IMR-90 (cell line): ENCODE data around the gene ITSN1. TPM values are rescaled to one million over a fixed set of nuclear protein-coding genes. Genes with fewer than 3 reads are reported as not detected.

Source experiments
- ATAC-seq: fragments of 200-7000 bp; cut with Tn5 transposase; 2 replicates; pipeline ENCODE4 v1.9.1; 2020; ENCODE audit warnings: low read depth, mild to moderate bottlenecking, moderate library complexity
- BruUV-seq: library from RNA; stranded (reverse); fragments of 400-500 nt; replicated peaks from 2 replicates; lab custom pipeline; 2021; lab: Mats Ljungman, UMichigan
- CTCF ChIA-PET: fragments of 300-600 bp; formaldehyde crosslinking; extraction: SDS; loops from one replicate; lab custom pipeline; 2021; ENCODE audit warnings: antibody characterized with exemption; lab: Yijun Ruan, JAX
- POLR2A ChIA-PET: fragments of 300-600 bp; sonication (Branson Sonifier 250); formaldehyde crosslinking; loops from one replicate; lab custom pipeline; 2022; ENCODE audit warnings: antibody characterized with exemption; ENCODE audit not compliant: unreplicated experiment; lab: Charles Lee
- DNase-seq: peaks from one replicate; pipeline ENCODE4 v3.0.0; 2013
- H2AFZ ChIP-seq: replicated peaks from 2 replicates; pipeline ENCODE3; 2013; ENCODE audit warnings: low read length, mild to moderate bottlenecking; ENCODE audit not compliant: poor library complexity
- H2AK5ac ChIP-seq: 2 replicates; pipeline ENCODE4 v1.6.1; 2013; ENCODE audit warnings: low read depth, low read length, inconsistent platforms
- H2AK9ac ChIP-seq: replicated peaks from 2 replicates; pipeline ENCODE3; 2013; ENCODE audit warnings: mild to moderate bottlenecking, low read depth, low read length, moderate library complexity; ENCODE audit not compliant: poor library complexity
- H2BK120ac ChIP-seq: 2 replicates; pipeline ENCODE4 v1.6.1; 2013; ENCODE audit warnings: low read depth, low read length, inconsistent platforms
- H2BK15ac ChIP-seq: 3 replicates; pipeline ENCODE4 v1.6.1; 2013; ENCODE audit warnings: low read depth, low read length, inconsistent platforms
- H2BK20ac ChIP-seq: 2 replicates; pipeline ENCODE4 v1.6.1; 2013; ENCODE audit warnings: low read depth, mild to moderate bottlenecking, inconsistent platforms, low read length, moderate library complexity
- H2BK5ac ChIP-seq: 2 replicates; pipeline ENCODE4 v1.6.1; 2013; ENCODE audit warnings: mild to moderate bottlenecking, low read depth, low read length, inconsistent platforms; ENCODE audit not compliant: poor library complexity, severe bottlenecking
- H3K14ac ChIP-seq: replicated peaks from 2 replicates; pipeline ENCODE4 v1.6.1; 2013; ENCODE audit warnings: low read depth, low read length, inconsistent platforms
- H3K18ac ChIP-seq: 2 replicates; pipeline ENCODE4 v1.6.1; 2013; ENCODE audit warnings: low read depth, low read length, control low read depth
- H3K23ac ChIP-seq: 2 replicates; pipeline ENCODE4 v1.6.1; 2013; ENCODE audit warnings: low read depth, low read length, inconsistent platforms
- H3K27ac ChIP-seq: 2 replicates; pipeline ENCODE4 v1.5.1; 2013; ENCODE audit warnings: mild to moderate bottlenecking, control low read depth, low read length; ENCODE audit not compliant: insufficient read depth
- H3K27me3 ChIP-seq: 2 replicates; pipeline ENCODE4 v1.6.1; 2013; ENCODE audit warnings: low read length; ENCODE audit not compliant: control insufficient read depth, insufficient read depth
- H3K36me3 ChIP-seq: 2 replicates; pipeline ENCODE4 v1.6.1; 2013; ENCODE audit warnings: low read length, mixed read lengths; ENCODE audit not compliant: control insufficient read depth, insufficient read depth
- H3K4ac ChIP-seq: 2 replicates; pipeline ENCODE4 v1.6.1; 2013; ENCODE audit warnings: low read depth, low read length, inconsistent platforms
- H3K4me1 ChIP-seq: 2 replicates; pipeline ENCODE4 v1.6.1; 2013; ENCODE audit warnings: low read length, mixed read lengths; ENCODE audit not compliant: control insufficient read depth, insufficient read depth
- H3K4me2 ChIP-seq: 2 replicates; pipeline ENCODE4 v1.6.1; 2013; ENCODE audit warnings: low read depth, mild to moderate bottlenecking, control low read depth, low read length, moderate library complexity
- H3K4me3 ChIP-seq: 2 replicates; pipeline ENCODE4 v1.5.1; 2013; ENCODE audit warnings: low read depth, mild to moderate bottlenecking, control low read depth, low read length, moderate library complexity; ENCODE audit not compliant: insufficient read depth
- H3K56ac ChIP-seq: 2 replicates; pipeline ENCODE4 v1.6.1; 2013; ENCODE audit warnings: low read length, inconsistent platforms; ENCODE audit not compliant: insufficient read depth; ENCODE audit errors: extremely low read depth
- H3K79me1 ChIP-seq, 2 experiments: 2 replicates each; pipeline ENCODE4 v1.6.1; 2013; ENCODE audit warnings: low read length in 2 of 2, inconsistent platforms in 1 of 2, low read depth in 1 of 2
- H3K9ac ChIP-seq: 2 replicates; pipeline ENCODE4 v1.6.1; 2013; ENCODE audit warnings: low read depth, low read length, control low read depth
- H3K9me1 ChIP-seq: 2 replicates; pipeline ENCODE4 v1.6.1; 2013; ENCODE audit warnings: low read length, inconsistent platforms; ENCODE audit not compliant: insufficient read depth
- H3K9me3 ChIP-seq: 2 replicates; pipeline ENCODE4 v1.6.1; 2013; ENCODE audit warnings: low read length; ENCODE audit not compliant: control insufficient read depth, insufficient read depth
- H4K20me1 ChIP-seq: 2 replicates; pipeline ENCODE4 v1.6.1; 2013; ENCODE audit warnings: low read length, inconsistent platforms; ENCODE audit not compliant: insufficient read depth
- H4K5ac ChIP-seq: 2 replicates; pipeline ENCODE4 v1.6.1; 2013; ENCODE audit warnings: mild to moderate bottlenecking, low read depth, low read length, control low read depth
- H4K8ac ChIP-seq, 2 experiments: 2 replicates each; pipeline ENCODE4 v1.6.1; 2013; ENCODE audit warnings: low read depth in 2 of 2, low read length in 2 of 2, control low read depth in 1 of 2, inconsistent platforms in 1 of 2
- H4K91ac ChIP-seq: 2 replicates; pipeline ENCODE4 v1.6.1; 2013; ENCODE audit warnings: low read depth, low read length, inconsistent platforms; ENCODE audit not compliant: insufficient read depth
- BHLHE40 ChIP-seq: fragments of 150-350 bp; IDR thresholded peaks from 2 replicates; pipeline ENCODE4 v1.6.1; 2016; ENCODE audit warnings: mild to moderate bottlenecking, low read depth, low read length
- CEBPB ChIP-seq: IDR thresholded peaks from 2 replicates; pipeline ENCODE4 v1.6.1; 2012; ENCODE audit warnings: low read depth, low read length, improper control_type of control experiment
- CHD1 ChIP-seq: IDR thresholded peaks from 2 replicates; pipeline ENCODE4 v1.6.1; 2012; ENCODE audit warnings: low read depth, low read length, improper control_type of control experiment
- FOS ChIP-seq: fragments of 150-350 bp; IDR thresholded peaks from 2 replicates; pipeline ENCODE4 v1.6.1; 2016; ENCODE audit warnings: low read depth, low read length
- MAFK ChIP-seq: IDR thresholded peaks from 2 replicates; pipeline ENCODE4 v1.6.1; 2012; ENCODE audit warnings: low read depth, low read length, improper control_type of control experiment
- MAZ ChIP-seq: IDR thresholded peaks from 2 replicates; pipeline ENCODE4 v1.6.1; 2012; ENCODE audit warnings: low read depth, mild to moderate bottlenecking, low read length, improper control_type of control experiment, moderate library complexity, borderline replicate concordance
- MXI1 ChIP-seq: IDR thresholded peaks from 2 replicates; pipeline ENCODE4 v1.6.1; 2012; ENCODE audit warnings: low read depth, mild to moderate bottlenecking, low read length, moderate library complexity, borderline replicate concordance
- NFE2L2 ChIP-seq: fragments of 150-350 bp; IDR thresholded peaks from 2 replicates; pipeline ENCODE4 v1.6.1; 2016; ENCODE audit warnings: low read depth, mild to moderate bottlenecking, low read length
- POLR2A ChIP-seq: IDR thresholded peaks from 2 replicates; pipeline ENCODE4 v1.6.1; 2012; ENCODE audit warnings: mild to moderate bottlenecking, low read depth, low read length
- RAD21 ChIP-seq: IDR thresholded peaks from 2 replicates; pipeline ENCODE4 v1.6.1; 2012; ENCODE audit warnings: low read length, improper control_type of control experiment
- RCOR1 ChIP-seq: IDR thresholded peaks from 2 replicates; pipeline ENCODE4 v1.6.1; 2012; ENCODE audit warnings: mild to moderate bottlenecking, low read length, improper control_type of control experiment; ENCODE audit not compliant: insufficient replicate concordance
- RFX5 ChIP-seq: IDR thresholded peaks from 2 replicates; pipeline ENCODE4 v1.8.0; 2012; ENCODE audit warnings: low read depth, mild to moderate bottlenecking, low read length, moderate library complexity
- SMC3 ChIP-seq: fragments of 150-350 bp; IDR thresholded peaks from 2 replicates; pipeline ENCODE4 v1.6.1; 2016; ENCODE audit warnings: low read depth, mild to moderate bottlenecking, antibody characterized with exemption, low read length, moderate library complexity
- WGBS, 2 experiments: methylation state at CpG; one replicate each; pipeline versions ENCODE4 v1.1.5 to v1.1.7; 2013; ENCODE audit warnings: missing lambda C conversion rate in 2 of 2; ENCODE audit not compliant: insufficient read length in 1 of 2; ENCODE audit errors: extremely low coverage in 2 of 2; 5-methylcytosine and 5-hydroxymethylcytosine counted together
- dilution Hi-C: fragments of 300-500 bp; cut with HindIII; formaldehyde crosslinking; loops from one replicate; pipeline ENCODE4 v1.14.3; 2018; ENCODE audit warnings: low sequenced_read_pairs; ENCODE audit not compliant: unreplicated experiment
- in situ Hi-C: fragments of 300-500 bp; cut with MboI; formaldehyde crosslinking; loops from 3 replicates; pipeline ENCODE4 v1.14.3; 2019; ENCODE audit warnings: low sequenced_read_pairs, inconsistent platforms, mixed read lengths
- intact Hi-C: fragments of 100-400 bp; cut with micrococcal nuclease; formaldehyde crosslinking; loops from 2 replicates; pipeline ENCODE4 v1.10.0; 2022
- polyA plus RNA-seq, 3 experiments: library from polyadenylated mRNA; depleted of rRNA; stranded (reverse); fragments of >200 nt; gene quantifications; 2 replicates each; pipeline ENCODE4 v1.2.3, GENCODE V29; 2012; ENCODE audit warnings: low replicate concordance in 1 of 3
- total RNA-seq: library from RNA; depleted of rRNA; stranded (reverse); fragments of >200 nt; gene quantifications from 2 replicates; pipeline ENCODE4 v1.2.3, GENCODE V29; 2012
- TF ChIP-seq, protein P1 (sequence below): conservative IDR thresholded peaks from 2 replicates; pipeline ENCODE4 v1.5.1; 2012; ENCODE audit warnings: mild to moderate bottlenecking, low read depth, low read length, improper control_type of control experiment
- TF ChIP-seq, protein P2 (sequence below): fragments of 150-350 bp; IDR thresholded peaks from 2 replicates; pipeline ENCODE4 v1.6.1; 2017; ENCODE audit warnings: mild to moderate bottlenecking, antibody characterized with exemption, low read length, low read depth
- TF ChIP-seq, protein P3 (sequence below): fragments of 150-350 bp; IDR thresholded peaks from 2 replicates; pipeline ENCODE4 v1.6.1; 2016; ENCODE audit warnings: low read depth, mild to moderate bottlenecking, low read length, moderate library complexity, borderline replicate concordance

ITSN1 gene
- total and polyA plus RNA-seq, 2 of the 4 experiments (the other 2 are of a cell fraction), result 45.4 to 62.0 TPM

DNA sequence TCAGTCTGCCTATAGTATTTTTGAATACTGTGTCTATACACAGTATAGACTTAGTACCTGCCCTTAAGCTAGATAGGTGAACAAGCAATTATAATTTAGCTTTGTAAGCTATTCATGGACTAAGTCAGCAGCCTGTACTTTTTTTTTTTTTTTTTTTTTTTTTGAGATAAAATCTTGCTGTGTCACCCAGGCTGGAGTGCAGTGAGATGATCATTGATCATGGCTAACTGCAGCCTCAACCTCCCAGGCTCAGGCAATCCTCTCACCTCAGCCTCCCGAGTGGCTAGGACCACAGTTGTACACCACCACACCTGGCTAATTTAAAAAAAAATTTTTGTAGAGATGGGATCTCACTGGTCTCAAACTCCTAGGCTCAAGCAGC is 17.3 kb downstream of the ITSN1 start:
- Histone ChIP-seq H2AK5ac (no peak overlapping the region), H4K5ac (no peak overlapping the region), H3K27me3 (no peaks in the 10 kb centered on the region), H2BK20ac (no peak overlapping the region), H2AFZ (no peak overlapping the region), H4K91ac (no peak overlapping the region), H3K4me2 (no peak overlapping the region), H2BK15ac (no peak overlapping the region), H3K4me3 (no peak overlapping the region), H2AK9ac (no peak overlapping the region), H3K4me1 (peaks cover 9% of the 10 kb centered on the region), H3K9ac (no peak overlapping the region), H4K8ac (no peak overlapping the region), H3K18ac (no peak overlapping the region), H3K14ac (no peak overlapping the region), H3K23ac (no peak overlapping the region), H3K4ac (no peak overlapping the region), H4K20me1 (peaks cover 13% of the 10 kb centered on the region; the same call in 1 of the 2 replicates), H2BK5ac (peak overlapping the region; percentile 8), H2BK120ac (no peak overlapping the region), H3K9me3 (no peaks in the 10 kb centered on the region), H3K56ac (no peak overlapping the region), H3K27ac (no peak overlapping the region), H3K79me1 (peaks cover 48 to 78% of the 10 kb centered on the region in 2 experiments), H3K9me1 (peaks cover 11% of the 10 kb centered on the region; the same call in 1 of the 2 replicates), H3K36me3 (no peaks in the 10 kb centered on the region; the same call in 1 of the 2 replicates)
- TF ChIP-seq, protein P1, sequence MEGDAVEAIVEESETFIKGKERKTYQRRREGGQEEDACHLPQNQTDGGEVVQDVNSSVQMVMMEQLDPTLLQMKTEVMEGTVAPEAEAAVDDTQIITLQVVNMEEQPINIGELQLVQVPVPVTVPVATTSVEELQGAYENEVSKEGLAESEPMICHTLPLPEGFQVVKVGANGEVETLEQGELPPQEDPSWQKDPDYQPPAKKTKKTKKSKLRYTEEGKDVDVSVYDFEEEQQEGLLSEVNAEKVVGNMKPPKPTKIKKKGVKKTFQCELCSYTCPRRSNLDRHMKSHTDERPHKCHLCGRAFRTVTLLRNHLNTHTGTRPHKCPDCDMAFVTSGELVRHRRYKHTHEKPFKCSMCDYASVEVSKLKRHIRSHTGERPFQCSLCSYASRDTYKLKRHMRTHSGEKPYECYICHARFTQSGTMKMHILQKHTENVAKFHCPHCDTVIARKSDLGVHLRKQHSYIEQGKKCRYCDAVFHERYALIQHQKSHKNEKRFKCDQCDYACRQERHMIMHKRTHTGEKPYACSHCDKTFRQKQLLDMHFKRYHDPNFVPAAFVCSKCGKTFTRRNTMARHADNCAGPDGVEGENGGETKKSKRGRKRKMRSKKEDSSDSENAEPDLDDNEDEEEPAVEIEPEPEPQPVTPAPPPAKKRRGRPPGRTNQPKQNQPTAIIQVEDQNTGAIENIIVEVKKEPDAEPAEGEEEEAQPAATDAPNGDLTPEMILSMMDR, result no peak
- TF ChIP-seq FOS, result no peak
- TF ChIP-seq CEBPB, result no peak
- TF ChIP-seq MAZ, result no peak
- no peak for TF ChIP-seq RCOR1
- TF ChIP-seq, protein P2, sequence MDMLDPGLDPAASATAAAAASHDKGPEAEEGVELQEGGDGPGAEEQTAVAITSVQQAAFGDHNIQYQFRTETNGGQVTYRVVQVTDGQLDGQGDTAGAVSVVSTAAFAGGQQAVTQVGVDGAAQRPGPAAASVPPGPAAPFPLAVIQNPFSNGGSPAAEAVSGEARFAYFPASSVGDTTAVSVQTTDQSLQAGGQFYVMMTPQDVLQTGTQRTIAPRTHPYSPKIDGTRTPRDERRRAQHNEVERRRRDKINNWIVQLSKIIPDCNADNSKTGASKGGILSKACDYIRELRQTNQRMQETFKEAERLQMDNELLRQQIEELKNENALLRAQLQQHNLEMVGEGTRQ, result no peak
- no peak for TF ChIP-seq POLR2A
- no peak for TF ChIP-seq BHLHE40
- TF ChIP-seq RAD21, result no peak
- no peak for TF ChIP-seq RFX5
- TF ChIP-seq SMC3, result no peak
- no peak for TF ChIP-seq MAFK
- TF ChIP-seq CHD1, result no peak
- no peak for TF ChIP-seq NFE2L2
- no peak for TF ChIP-seq MXI1
- TF ChIP-seq, protein P3, sequence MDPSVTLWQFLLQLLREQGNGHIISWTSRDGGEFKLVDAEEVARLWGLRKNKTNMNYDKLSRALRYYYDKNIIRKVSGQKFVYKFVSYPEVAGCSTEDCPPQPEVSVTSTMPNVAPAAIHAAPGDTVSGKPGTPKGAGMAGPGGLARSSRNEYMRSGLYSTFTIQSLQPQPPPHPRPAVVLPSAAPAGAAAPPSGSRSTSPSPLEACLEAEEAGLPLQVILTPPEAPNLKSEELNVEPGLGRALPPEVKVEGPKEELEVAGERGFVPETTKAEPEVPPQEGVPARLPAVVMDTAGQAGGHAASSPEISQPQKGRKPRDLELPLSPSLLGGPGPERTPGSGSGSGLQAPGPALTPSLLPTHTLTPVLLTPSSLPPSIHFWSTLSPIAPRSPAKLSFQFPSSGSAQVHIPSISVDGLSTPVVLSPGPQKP, result no peak
- no CpG with 5 or more reads among the region's 1 CpG for WGBS, 2 experiments
- ATAC-seq, result no peak
- in situ Hi-C loops, result no loop called here
- BruUV-seq, result no TSS peak
- intact Hi-C loops, result no loop called here
- ChIA-PET CTCF (interaction anchor here (0.6 kb wide), 2 partner anchors 18 to 117 kb away, joined by 3 to 4 read pairs; no protein-coding TSS in a partner anchor), POLR2A (interaction anchor here (0.6 kb wide), 1 partner anchor 235 kb away, joined by 6 read pairs; no protein-coding TSS in a partner anchor)
- dilution Hi-C loops, result no loop called here
- no peak for DNase-seq
